HK-2 (cell line): ENCODE data around the gene CABP1.

Experiments used
- DNase-seq: peaks from one replicate; pipeline ENCODE4 v3.0.0-alpha.2; 2018; ENCODE audit not compliant: unreplicated experiment

Gene CABP1

GRCh38 chr12:120693848-120694247, 53.4 kb downstream of the CABP1 start:
- DNase-seq, result no peak

GRCh38 chr12:120696626-120697025, 56.2 kb downstream of the CABP1 start:
- no peak for DNase-seq

- DNase-seq, result no peak
Observed at GRCh38 chr12:120697344-120697743, 56.9 kb downstream of the CABP1 start.

- DNase-seq, result no peak
Observed at GRCh38 chr12:120698665-120699064, 58.2 kb downstream of the CABP1 start.

- no peak for DNase-seq
Observed at GRCh38 chr12:120699553-120699952, 59.1 kb downstream of the CABP1 start.

- no peak for DNase-seq
Observed at GRCh38 chr12:120700886-120701285, 60.5 kb downstream of the CABP1 start.

GRCh38 chr12:120702637-120703036, 62.2 kb downstream of the CABP1 start:
- DNase-seq, result no peak

GRCh38 chr12:120703311-120703942, 63.0 kb downstream of the CABP1 start:
- no peak for DNase-seq

- DNase-seq, result no peak
Observed at GRCh38 chr12:120705618-120706017, 65.2 kb downstream of the CABP1 start.

- DNase-seq, result no peak
Observed at GRCh38 chr12:120706029-120706428, 65.6 kb downstream of the CABP1 start.

GRCh38 chr12:120708651-120709050, 68.2 kb downstream of the CABP1 start:
- no peak for DNase-seq

- DNase-seq, result peak; percentile 75
Observed at GRCh38 chr12:120710031-120710804, 69.8 kb downstream of the CABP1 start, which contains the start of gene UNC119B. Gene UNC119B (plus strand): TSS chr12:120710458. CDS start chr12:120710475, 17 bp downstream.

GRCh38 chr12:120710805-120711296, 70.4 kb downstream of the CABP1 start:
- peak; percentile 42 for DNase-seq

- no peak for DNase-seq
Observed at GRCh38 chr12:120711411-120711810, 71.0 kb downstream of the CABP1 start.

GRCh38 chr12:120712610-120713009, 72.2 kb downstream of the CABP1 start:
- no peak for DNase-seq

- peak; percentile 62 for DNase-seq
Observed at GRCh38 chr12:120713861-120714482, 73.5 kb downstream of the CABP1 start.
